A549 treated with RU486 at 1 μM for 4 hours (cell line): ENCODE measurements around the gene CAPN2. TPM values are rescaled to one million over a fixed set of nuclear protein-coding genes. Genes with fewer than 3 reads are reported as not detected.

Experiments used
- total RNA-seq: library from RNA; stranded (reverse); fragments of 200-300 nt; extraction: Qiagen RNA extraction; gene quantifications from 5 replicates; pipeline ENCODE4 v1.2.3, GENCODE V29; 2022; ENCODE audit warnings: low read depth

Gene CAPN2
- 353 to 461 TPM (median 419 TPM) in 5 replicates for total RNA-seq

DNA sequence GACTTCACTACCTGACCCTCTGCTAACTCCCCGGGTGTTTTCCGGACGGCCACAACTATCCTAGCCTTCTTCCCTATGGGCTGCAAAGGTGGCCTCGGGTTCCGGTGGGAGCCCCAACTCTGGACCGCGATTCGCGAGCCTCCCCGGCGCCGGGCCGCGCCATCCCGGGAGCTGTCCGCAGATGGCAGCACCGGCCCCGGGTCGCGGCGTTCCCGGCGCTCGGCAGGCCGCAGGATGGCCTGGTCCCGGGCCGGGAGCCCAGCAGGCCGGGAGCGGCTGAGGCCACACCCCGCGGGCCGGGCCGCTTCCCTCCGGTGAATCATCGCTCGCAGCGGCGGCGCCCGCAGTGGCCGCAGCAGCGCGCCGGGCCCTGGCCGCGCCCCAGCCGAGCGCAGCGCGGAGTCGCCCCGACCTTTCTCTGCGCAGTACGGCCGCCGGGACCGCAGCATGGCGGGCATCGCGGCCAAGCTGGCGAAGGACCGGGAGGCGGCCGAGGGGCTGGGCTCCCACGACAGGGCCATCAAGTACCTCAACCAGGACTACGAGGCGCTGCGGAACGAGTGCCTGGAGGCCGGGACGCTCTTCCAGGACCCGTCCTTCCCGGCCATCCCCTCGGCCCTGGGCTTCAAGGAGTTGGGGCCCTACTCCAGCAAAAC lies at the start of gene CAPN2:
Gene CAPN2 (plus strand): TSS at position 346 of the 656 bp plus-strand sequence. CDS start 102 bp downstream, at position 448.

GRCh38 chr1:223665592-223666312 lies 46.6 kb upstream of the CAPN2 start, which contains the start of gene CAPN8:
TSS of gene CAPN8 (minus strand) at chr1:223665701. CDS start at chr1:223665646, 55 bp downstream.

Other genes starting within 250 kb of the CAPN2 start
- gene CAPN8, start 46.8 kb upstream of the CAPN2 start, total RNA-seq, result 0.23 to 1.0 TPM (median 0.64 TPM) in 5 replicates
- gene TP53BP2, start 133.4 kb downstream of the CAPN2 start, total RNA-seq, result 19.0 to 25.4 TPM (median 21.8 TPM) in 5 replicates